GM12872 (cell line): ENCODE results near the gene ASIC1.

Experiments used
- CTCF ChIP-seq: IDR thresholded peaks from 3 replicates; pipeline ENCODE4 v1.5.1; 2011; ENCODE audit warnings: low read depth, mild to moderate bottlenecking, low read length, moderate library complexity; ENCODE audit not compliant: insufficient read depth

ASIC1 gene

GRCh38 chr12:50106907-50107306, 49.5 kb downstream of the ASIC1 start:
- TF ChIP-seq CTCF, result no peak

GRCh38 chr12:50107416-50108268, 50.2 kb downstream of the ASIC1 start:
- no peak for TF ChIP-seq CTCF

- no peak for TF ChIP-seq CTCF
Measured at GRCh38 chr12:50109319-50109718, 51.9 kb downstream of the ASIC1 start.

GRCh38 chr12:50110127-50110761, 52.8 kb downstream of the ASIC1 start:
- no peak for TF ChIP-seq CTCF

- no peak; the same call in 2 of the 3 replicates for TF ChIP-seq CTCF
Measured at GRCh38 chr12:50110762-50111351, 53.5 kb downstream of the ASIC1 start.

GRCh38 chr12:50111395-50111692, 53.9 kb downstream of the ASIC1 start:
- no peak for TF ChIP-seq CTCF

GRCh38 chr12:50111693-50112455, 54.5 kb downstream of the ASIC1 start, which contains the start of gene COX14:
Gene COX14, plus strand, starts transcription at chr12:50112236. Its CDS starts 7,808 bp downstream, at chr12:50120044.
- peak; percentile 86 for TF ChIP-seq CTCF
